Aorta (tissue), 5 donors: Measurements from ENCODE around the gene TYMP. TPM values are rescaled to one million over a fixed set of nuclear protein-coding genes. Genes with fewer than 3 reads are reported as not detected.
"Not testable (repeated sequence)": the region's sequence is repeated elsewhere in the genome, so short reads cannot be mapped to it uniquely, and the experiment has no call there.

Experiments used
- ATAC-seq: fragments of 200-7000 bp; cut with Tn5 transposase; one replicate; pipeline ENCODE4 v1.9.1; 2022; ENCODE audit warnings: moderate library complexity; ENCODE audit not compliant: low FRiP score
- DNase-seq, 2 donors: peaks; one replicate each; pipeline ENCODE4 v3.0.0-alpha.2; 2020
- H3K27ac ChIP-seq, 2 donors: one replicate each; pipeline ENCODE4 v1.5.1; 2013; ENCODE audit warnings: low read length in 2 of 2, mild to moderate bottlenecking in 2 of 2, moderate library complexity in 2 of 2, control low read depth in 1 of 2, inconsistent platforms in 1 of 2, low read depth in 1 of 2
- H3K27me3 ChIP-seq, 2 donors: one replicate each; pipeline ENCODE4 v1.6.1; 2013; ENCODE audit warnings: control low read depth in 1 of 2, low read length in 1 of 2, mild to moderate bottlenecking in 1 of 2, moderate library complexity in 1 of 2; ENCODE audit not compliant: insufficient read depth in 2 of 2, control insufficient read depth in 1 of 2
- H3K36me3 ChIP-seq, 2 donors: one replicate each; pipeline ENCODE4 v1.6.1; 2013; ENCODE audit warnings: control low read depth in 1 of 2, low read length in 1 of 2, mild to moderate bottlenecking in 1 of 2; ENCODE audit not compliant: insufficient read depth in 2 of 2, control insufficient read depth in 1 of 2
- H3K4me1 ChIP-seq, 2 donors: one replicate each; pipeline ENCODE4 v1.6.1; 2013; ENCODE audit warnings: low read length in 2 of 2, control low read depth in 1 of 2, mild to moderate bottlenecking in 1 of 2, moderate library complexity in 1 of 2; ENCODE audit not compliant: insufficient read depth in 2 of 2, control insufficient read depth in 1 of 2
- H3K4me3 ChIP-seq, 2 donors: one replicate each; pipeline ENCODE4 v1.5.1; 2013; ENCODE audit warnings: low read length in 2 of 2, control low read depth in 1 of 2, mild to moderate bottlenecking in 1 of 2
- H3K9me3 ChIP-seq: one replicate; pipeline ENCODE4 v1.6.1; 2013; ENCODE audit warnings: mild to moderate bottlenecking, low read length; ENCODE audit not compliant: control insufficient read depth
- WGBS, 2 donors: extraction: QIAGEN DNeasy Blood & Tissue Kit; methylation state at CpG; one replicate each; pipeline ENCODE4 v1.1.7; 2013; 5-methylcytosine and 5-hydroxymethylcytosine counted together
- intact Hi-C, 2 donors: fragments of 100-400 bp; cut with DNase I; formaldehyde crosslinking; loops; one replicate each; pipeline versions ENCODE4 v1.14.2 to v1.15.0; 2022
- polyA plus RNA-seq, 2 donors: library from polyadenylated mRNA; stranded (reverse); fragments of 200-250 nt; gene quantifications; one replicate each; pipeline ENCODE4 v1.2.3, GENCODE V29; 2013
- total RNA-seq, 2 donors: library from RNA; stranded (reverse); fragmentation: NEBNext Ultra II Directional; extraction: Animal tissue kit (Norgen Biotek cat#: 25700); gene quantifications; one replicate each; pipeline ENCODE4 v1.2.1, GENCODE V29; 2021
- donor health status: healthy with polysubstance abuse.
- donor health status: Bipolar disorder and iron deficiency.
- donor health status: DM: no; HTN: no; CAD: no.
- donor health status: DM: no; HTN: no; CAD: no.
- donor health status: DM: yes; HTN: yes; CAD: no.

TYMP gene
- total and polyA plus RNA-seq, 4 donors = 37.7 to 99.2 (median 57.7) TPM

DNA sequence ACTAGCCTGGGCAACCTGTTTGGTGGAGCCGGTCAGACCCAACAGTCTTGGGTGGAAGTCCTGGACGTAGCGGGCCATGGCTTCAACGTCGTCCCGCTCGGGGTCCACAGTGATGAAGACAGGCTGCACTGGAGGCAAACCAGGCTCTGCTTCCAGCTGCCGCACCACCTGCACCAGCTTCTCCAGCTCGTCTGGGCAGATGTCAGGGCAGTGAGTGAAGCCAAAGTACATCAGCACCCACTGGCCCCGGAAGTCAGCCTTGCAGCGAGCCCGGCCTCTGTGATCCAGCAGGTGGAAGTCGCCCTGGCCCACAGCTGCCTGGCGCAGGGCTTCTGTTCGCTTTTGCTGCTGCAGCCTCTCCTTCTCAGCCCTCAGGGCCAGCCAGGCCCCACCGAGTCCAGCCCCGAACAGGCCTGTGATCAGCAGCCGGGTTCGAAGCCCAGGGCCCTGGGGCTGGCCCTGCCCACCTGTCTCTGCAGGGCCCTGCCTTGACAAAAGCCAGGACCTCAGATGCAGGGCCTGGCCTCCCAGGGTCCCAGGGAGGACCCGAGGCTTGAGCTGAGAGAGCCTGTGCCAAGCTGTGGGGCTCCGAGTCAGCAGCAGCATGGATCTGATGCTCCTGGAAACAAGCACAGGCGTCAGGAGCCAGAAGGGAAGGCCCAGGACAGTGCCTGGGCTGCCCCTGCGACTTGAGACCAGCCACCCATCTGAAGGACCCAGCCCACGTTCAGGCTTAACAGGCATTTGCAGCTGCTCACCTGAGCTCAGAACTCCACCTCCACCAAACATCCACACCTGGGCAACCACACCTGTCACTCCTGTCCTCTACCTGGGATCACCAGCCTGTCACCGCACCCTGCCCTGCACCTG lies 5.8 kb downstream of the TYMP start:
- no peaks in the 10 kb centered on the region for H3K36me3 ChIP-seq
- no peak for DNase-seq
- intact Hi-C loops = no loop called here
- 79 to 81% methylated on average over 25 of the region's 25 CpGs for WGBS, 2 donors
- no peaks in the 10 kb centered on the region for H3K4me1 ChIP-seq
- no peak overlapping the region for H3K27ac ChIP-seq
- H3K9me3 ChIP-seq = no peaks in the 10 kb centered on the region
- H3K27me3 ChIP-seq = no peaks in the 10 kb centered on the region
- no peak overlapping the region for H3K4me3 ChIP-seq
- ATAC-seq = no peak

DNA sequence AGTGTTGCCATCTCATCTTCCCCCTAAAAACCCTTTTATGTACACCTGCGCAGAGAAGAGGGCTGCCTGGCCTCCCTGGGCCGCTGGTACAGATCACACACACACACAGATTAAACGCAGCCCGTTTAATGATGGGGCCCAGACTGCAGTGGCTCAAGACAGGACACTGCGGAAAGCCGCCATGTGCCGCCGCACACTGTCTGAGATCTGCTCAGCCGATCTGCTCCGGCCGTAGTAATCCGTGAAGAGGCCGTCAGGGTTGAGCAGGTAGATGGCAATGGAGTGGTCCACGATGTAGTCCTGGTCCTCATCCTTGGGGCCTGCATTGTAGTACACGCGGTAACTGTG lies 6.4 kb downstream of the TYMP start:
- Histone ChIP-seq H3K4me3 (no peak overlapping the region), H3K4me1 (no peaks in the 10 kb centered on the region), H3K36me3 (no peaks in the 10 kb centered on the region), H3K27me3 (no peaks in the 10 kb centered on the region), H3K9me3 (no peaks in the 10 kb centered on the region), H3K27ac (no peak overlapping the region)
- no peak for ATAC-seq
- intact Hi-C loops = no loop called here
- WGBS, 2 donors = 93 to 95% methylated on average over 16 of the region's 16 CpGs
- DNase-seq = no peak

DNA sequence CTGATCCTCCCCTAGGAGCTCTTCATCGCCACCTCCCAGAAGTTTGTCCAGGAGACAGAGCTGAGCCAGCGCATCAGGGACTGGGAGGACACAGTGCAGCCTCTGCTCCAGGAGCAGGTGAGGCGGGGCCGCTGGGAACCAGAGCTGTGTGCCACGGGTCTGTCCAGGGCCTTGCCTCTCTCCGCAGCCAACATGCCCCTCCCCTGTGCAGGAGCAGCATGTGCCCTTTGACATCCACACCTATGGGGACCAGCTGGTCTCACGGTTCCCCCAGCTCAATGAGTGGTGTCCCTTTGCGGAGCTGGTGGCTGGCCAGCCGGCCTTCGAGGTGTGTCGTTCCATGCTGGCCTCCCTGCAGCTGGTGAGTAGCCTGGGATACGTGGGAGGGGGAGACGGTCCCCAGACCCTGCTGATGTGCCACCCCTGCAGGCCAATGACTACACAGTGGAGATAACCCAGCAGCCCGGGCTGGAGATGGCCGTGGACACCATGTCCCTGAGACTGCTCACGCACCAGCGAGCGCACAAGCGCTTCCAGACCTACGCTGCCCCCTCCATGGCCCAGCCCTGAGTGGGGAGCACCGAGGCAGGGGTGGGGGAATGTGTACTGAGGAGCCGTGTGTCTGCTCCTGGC lies 6.9 kb downstream of the TYMP start:
- DNase-seq (peak in 1 of 2 donors; percentile 51), ATAC-seq (no peak)
- H3K4me3 ChIP-seq = no peak overlapping the region
- intact Hi-C loops = no loop called here
- H3K27me3 ChIP-seq = no peaks in the 10 kb centered on the region
- 82 to 87% methylated on average over 22 of the region's 22 CpGs for WGBS, 2 donors
- no peak overlapping the region for H3K27ac ChIP-seq
- H3K4me1 ChIP-seq = no peaks in the 10 kb centered on the region
- H3K9me3 ChIP-seq = no peaks in the 10 kb centered on the region
- no peaks in the 10 kb centered on the region for H3K36me3 ChIP-seq

DNA sequence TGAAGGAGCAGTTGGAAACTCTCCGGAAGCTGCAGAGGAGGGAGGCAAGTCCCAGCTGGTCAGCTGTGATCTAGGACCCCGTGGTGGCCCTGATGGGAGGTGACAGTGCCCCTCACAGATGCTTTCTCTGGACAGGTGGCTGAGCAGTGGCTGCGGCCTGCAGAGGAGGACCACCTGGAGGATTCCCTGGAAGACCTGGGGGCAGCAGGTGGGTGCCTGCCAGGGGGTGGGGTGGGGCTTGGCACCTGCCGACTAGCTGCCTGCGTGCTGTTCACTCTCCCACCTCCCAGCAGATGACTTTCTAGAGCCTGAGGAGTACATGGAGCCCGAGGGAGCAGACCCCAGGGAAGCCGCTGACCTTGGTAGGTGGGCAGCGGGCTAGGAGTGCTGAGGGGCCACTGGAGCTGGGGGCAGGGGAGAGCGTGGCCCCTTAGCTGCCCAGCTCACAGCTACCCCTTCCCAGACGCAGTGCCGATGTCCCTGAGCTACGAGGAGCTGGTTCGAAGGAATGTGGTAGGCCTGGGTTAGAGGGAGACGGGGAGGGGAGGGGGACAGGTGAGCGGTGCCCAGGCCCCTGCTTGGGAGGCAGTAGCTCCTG lies 7.5 kb downstream of the TYMP start:
- Histone ChIP-seq H3K27me3 (no peaks in the 10 kb centered on the region), H3K36me3 (no peaks in the 10 kb centered on the region), H3K27ac (no peak overlapping the region), H3K4me3 (no peak overlapping the region), H3K4me1 (no peaks in the 10 kb centered on the region), H3K9me3 (no peaks in the 10 kb centered on the region)
- ATAC-seq = no peak
- DNase-seq = peak in 1 of 2 donors; percentile 50
- intact Hi-C loops = no loop called here
- WGBS, 2 donors = 87 to 90% methylated on average over 15 of the region's 15 CpGs

DNA sequence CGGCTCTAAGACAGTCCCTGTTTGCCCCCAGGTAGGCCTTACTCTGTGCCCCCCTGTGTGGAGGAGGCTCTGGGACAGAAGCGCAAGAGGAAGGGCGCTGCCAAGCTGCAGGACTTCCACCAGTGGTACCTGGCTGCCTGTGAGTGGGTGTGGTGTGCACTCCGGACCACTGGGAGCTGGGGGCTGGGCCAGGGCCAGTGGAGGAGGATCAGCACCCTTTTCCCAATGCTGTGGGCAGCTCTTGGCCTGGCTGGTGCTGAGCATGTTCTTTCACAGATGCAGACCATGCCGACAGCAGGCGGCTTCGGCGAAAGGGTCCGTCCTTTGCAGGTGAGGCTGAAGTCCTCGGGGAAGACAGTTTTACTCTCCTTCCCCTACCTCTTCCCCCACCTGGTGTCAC lies 8.1 kb downstream of the TYMP start:
- no peaks in the 10 kb centered on the region for H3K36me3 ChIP-seq
- DNase-seq (no peak), ATAC-seq (no peak)
- no peak overlapping the region for H3K4me3 ChIP-seq
- H3K27ac ChIP-seq = no peak overlapping the region
- intact Hi-C loops = no loop called here
- WGBS, 2 donors = 91 to 93% methylated on average over 10 of the region's 10 CpGs
- H3K9me3 ChIP-seq = no peaks in the 10 kb centered on the region
- no peaks in the 10 kb centered on the region for H3K27me3 ChIP-seq
- H3K4me1 ChIP-seq = no peaks in the 10 kb centered on the region

DNA sequence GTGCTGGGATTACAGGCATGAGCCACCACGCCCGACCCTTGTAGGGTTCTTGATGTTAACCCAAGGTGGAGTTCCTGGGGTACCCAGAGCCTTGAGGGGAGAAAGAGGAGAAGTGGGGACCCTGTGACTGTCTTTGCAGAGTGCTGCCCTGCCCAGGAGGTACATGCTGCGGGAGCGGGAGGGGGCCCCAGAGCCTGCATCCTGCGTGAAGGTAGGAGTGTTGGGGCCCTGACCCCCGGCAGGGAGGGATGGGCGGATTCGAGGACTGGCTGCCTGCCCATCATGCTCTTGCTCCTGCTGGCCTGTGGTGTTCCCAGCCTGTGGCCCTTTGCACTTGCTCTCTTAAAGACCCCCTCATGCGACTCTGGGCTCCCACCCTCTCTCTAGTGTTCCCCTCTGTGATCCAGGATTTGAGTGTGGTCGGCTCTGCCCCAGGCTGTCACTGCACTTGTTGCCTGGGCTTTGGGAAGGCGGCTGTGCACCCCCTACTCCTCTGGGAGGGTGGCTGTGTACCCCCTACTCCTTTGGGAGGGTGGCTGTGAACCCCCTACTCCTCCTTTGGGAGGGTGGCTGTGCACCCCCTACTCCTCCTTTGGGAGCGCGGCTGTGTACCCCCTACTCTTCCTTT lies 8.9 kb downstream of the TYMP start:
- ATAC-seq (no peak), DNase-seq (no peak)
- no peak overlapping the region for H3K4me3 ChIP-seq
- no peaks in the 10 kb centered on the region for H3K27me3 ChIP-seq
- 92 to 94% methylated on average over 13 of the region's 13 CpGs for WGBS, 2 donors
- no peak overlapping the region for H3K27ac ChIP-seq
- no peaks in the 10 kb centered on the region for H3K4me1 ChIP-seq
- H3K36me3 ChIP-seq = no peaks in the 10 kb centered on the region
- intact Hi-C loops = no loop called here
- no peaks in the 10 kb centered on the region for H3K9me3 ChIP-seq

DNA sequence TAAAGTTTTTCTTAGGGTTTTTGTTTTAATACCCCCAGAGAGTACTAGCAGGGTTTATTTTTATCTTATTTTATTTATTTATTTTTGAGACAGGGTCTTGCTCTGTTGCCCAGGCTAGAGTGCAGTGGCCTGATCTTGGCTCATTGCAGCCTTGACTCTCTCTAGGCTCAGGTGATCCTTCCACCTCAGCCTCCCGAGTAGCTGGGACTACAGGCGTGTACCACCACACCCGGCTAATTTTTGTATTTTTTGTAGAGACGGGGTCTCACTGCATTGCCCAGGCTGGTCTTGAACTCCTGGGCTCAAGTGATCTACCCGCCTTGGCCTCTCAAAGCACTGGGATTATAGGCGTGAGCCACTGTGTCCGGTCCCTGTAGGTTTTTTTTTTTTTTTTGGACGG lies 9.6 kb downstream of the TYMP start:
- H3K27me3 ChIP-seq, H3K4me1 ChIP-seq, DNase-seq, ATAC-seq, H3K4me3 ChIP-seq, H3K27ac ChIP-seq, H3K36me3 ChIP-seq, H3K9me3 ChIP-seq, intact Hi-C loops: not testable (repeated sequence)
- WGBS, 2 donors = 94 to 95% methylated on average over 8 of the region's 8 CpGs

DNA sequence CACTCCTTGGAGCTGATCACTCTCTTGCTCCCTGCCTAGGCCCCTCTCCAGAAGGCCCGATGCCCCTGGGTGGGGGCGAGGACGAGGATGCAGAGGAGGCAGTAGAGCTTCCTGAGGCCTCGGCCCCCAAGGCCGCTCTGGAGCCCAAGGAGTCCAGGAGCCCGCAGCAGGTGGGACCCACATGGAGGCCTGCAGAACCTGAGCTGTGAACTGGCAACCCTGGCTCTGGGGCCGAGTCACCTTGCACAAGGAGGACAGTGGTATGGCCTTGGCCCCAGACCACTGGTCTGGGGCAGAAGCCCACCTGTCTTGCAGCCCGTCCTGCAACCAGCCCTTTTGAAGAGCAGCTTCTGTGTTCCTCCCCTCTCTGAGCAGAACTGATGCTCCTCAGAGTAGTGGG lies 10.7 kb downstream of the TYMP start:
- DNase-seq (no peak), ATAC-seq (no peak)
- no peak overlapping the region for H3K27ac ChIP-seq
- WGBS, 2 donors = 96% methylated on average over 8 of the region's 8 CpGs
- no peaks in the 10 kb centered on the region for H3K4me1 ChIP-seq
- H3K4me3 ChIP-seq = no peak overlapping the region
- no peaks in the 10 kb centered on the region for H3K36me3 ChIP-seq
- H3K27me3 ChIP-seq = no peaks in the 10 kb centered on the region
- no peaks in the 10 kb centered on the region for H3K9me3 ChIP-seq
- intact Hi-C loops = no loop called here
